Left renal pelvis (tissue), 4 donors: Measurements from ENCODE around the gene MDFI. TPM values are rescaled to one million over a fixed set of nuclear protein-coding genes. Genes with fewer than 3 reads are reported as not detected.

Source experiments
- DNase-seq, 4 donors: peaks; one replicate each; pipeline ENCODE4 v3.0.0-alpha.2; 2013; ENCODE audit warnings: low read depth in 4 of 4, low spot score in 3 of 4
- polyA plus RNA-seq, 4 donors: library from polyadenylated mRNA; unstranded; fragments of 120-200 nt; gene quantifications; one replicate each; pipeline ENCODE4 v1.2.1, GENCODE V29; 2013; ENCODE audit not compliant: insufficient read length in 4 of 4

The MDFI gene
- polyA plus RNA-seq, 4 donors = 30.5 to 98.0 (median 44.4) TPM

- no peak for DNase-seq
Measured at GRCh38 chr6:41684311-41685180, 46.3 kb downstream of the MDFI start.

DNA sequence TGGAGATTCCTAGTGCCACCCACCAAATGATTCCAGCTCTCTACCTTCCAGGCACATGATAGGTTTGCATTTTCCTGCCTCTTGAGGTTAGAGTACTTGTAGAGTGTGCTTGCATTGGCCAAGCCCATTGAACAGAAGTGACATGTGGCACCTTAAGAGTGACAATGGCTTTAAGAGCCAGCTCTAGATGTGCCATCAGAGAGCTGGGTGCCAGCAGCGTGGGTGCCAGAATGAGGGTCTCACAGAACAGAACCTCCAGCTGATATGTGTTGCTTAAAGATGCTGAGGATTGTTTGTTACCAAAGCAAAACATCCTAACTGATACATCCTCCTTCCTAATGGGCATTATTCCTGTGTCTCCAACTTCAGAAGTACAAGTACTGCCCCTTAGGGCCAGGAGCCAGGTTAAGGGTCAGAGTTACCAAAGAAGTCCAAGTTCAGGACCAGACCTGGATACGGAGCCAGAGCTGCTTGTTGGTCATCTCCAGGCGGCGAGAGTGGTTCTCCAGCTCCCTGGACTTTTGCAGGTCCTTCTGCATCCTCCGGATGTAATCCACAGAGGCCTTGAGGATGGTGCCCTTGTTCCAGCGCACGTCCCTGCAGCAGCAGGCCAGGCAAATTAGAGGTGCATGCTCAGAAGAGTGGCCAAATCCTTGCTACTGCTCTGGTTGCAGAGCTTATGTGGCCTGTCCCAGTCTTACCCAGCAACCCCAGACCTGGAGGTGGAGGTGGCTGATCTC, 47.5 kb downstream of the MDFI start:
- DNase-seq = no peak

DNA sequence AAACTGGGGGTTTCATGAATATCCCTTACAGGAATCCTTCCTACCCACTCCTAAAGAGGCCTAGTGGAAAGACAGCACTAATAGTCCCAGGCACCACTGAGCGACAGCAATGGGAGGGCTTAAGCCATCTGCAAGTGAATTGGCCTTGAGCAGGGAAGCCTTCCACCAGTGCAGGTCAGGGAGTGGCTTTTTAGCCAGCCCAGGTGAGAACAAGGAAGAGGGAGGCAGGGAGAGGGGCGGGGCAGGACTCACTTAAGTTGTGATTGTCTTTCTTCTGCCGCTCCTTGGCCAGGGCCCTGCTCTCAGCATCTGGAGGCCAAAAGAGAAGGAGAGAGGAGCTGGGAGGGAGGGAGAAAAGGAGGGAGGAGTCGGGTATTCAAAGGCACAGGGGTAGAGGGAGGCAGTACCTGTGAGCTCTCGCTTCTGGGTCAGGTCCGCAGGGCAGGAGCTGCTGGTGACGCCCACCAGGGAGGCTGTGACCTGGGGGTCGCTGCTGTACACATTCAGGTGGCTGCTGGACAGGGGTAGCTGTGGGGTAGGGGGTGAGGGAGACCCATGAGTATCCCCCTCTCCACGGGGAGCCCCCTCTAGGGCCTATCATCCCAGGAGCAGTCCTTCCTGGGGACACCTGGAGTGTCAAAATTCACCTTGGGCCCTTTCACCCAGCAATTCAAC, 49.4 kb downstream of the MDFI start:
- DNase-seq = no peak

- no peak for DNase-seq
Measured at GRCh38 chr6:41688256-41688965, 50.1 kb downstream of the MDFI start.

DNA sequence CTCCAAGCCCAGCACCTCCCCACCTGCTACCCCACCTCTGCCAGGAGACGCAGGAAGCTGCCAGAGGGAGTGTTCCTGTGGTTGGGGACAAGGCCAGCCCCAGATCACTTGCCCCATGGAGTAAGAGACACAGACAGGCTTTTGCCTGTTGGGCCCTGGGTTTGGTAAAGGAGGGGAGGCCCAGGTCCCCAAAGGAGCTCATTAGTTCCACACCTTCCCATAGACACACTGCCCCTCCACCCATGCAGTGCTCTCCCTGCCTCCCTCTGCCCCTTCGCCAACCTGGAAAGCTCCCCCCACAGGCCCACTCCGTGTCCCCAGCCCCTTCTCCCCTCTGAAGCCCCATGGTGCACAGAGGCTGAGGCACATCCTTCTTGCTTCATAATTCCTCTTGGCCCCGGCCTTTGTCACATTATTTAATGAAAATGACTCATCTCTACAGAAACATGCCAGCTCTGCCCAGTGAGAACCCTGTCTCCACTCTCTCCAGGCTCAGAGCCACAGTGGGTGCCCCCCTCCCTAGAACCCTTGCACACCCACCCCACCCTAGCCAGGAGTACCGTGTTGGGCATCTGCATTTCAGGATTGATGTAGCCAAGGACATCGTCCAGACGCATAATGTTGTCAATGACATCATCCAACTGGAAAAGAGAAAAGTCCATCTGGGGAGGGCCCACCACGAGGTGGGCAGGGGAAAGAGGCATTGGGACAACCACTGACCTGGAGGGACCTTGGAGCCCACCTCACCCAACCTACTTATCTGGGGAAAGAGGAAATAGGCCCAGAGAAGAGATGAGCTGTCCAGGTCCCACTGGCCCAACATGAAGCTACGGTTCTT, 51.1 kb downstream of the MDFI start:
- no peak for DNase-seq

DNA sequence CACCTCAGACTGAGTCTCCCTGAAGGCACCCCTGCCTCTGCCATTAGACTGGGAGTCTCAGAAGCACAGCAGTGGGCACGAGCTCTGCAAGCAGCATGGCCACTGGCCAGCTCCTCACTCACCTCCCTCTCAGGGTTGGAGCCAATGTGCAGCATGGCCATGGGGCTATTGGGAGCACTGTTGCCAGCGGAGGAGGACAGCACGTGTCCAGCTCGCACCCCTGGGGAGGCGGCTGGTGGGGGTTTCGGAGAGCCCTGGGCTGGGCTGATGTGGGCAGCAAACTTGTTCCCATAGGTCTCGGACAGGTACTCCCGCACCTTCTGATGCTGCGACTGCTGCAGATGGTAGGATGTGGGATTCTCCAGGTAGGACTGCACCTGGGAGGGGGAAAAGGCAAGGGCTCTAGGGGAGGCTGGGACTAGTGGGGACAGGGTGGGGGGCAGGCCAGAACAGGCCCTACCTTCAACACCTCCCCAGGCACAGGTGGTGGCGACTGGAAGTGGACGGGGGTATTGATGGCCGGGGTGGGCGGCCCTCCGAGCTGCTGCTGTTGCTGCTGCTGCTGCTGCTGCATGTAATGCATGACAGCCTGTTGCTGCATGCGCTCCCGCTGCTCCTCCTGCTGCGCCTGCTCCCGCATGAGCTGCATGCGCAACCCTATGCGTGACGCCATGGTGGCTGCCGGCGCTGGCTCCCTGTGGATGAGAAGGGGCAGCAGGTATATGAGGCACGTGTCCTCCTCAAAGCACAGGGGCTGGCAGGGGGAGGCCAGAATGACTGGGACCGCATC, 52.5 kb downstream of the MDFI start:
- no peak for DNase-seq

DNA sequence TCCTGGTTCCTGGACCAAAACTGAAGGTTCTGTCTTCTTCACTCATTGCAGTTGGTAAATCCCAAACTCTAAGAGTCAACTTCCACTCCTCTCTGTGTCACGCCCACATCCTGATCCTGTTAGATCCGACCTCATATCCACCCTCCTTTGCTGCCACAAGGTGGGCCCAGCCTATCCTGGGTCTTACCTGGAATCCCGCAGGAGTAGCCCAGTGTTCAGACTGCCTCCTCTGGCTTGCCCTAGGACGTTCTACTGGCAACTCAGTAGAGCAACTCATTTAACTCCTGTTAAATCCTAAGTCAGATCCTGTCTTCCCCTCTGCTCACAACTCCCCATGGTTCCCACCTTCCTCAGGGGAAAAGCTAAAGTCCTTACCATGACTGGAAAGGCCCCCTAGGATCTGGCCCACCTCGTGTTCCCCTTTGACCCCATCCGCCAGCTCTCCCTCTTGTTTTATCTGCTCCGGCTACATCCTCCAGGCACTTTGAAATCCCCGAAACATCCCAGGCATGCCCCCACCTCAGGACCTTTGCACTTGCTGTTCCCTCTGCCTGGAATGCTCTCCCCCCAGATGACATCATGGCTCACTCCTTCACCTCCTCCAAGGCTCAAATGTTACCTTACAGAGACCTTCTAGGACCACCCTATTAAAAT, 53.3 kb downstream of the MDFI start:
- DNase-seq = no peak

- no peak for DNase-seq
Measured at GRCh38 chr6:41692080-41692675, 53.9 kb downstream of the MDFI start.

DNA sequence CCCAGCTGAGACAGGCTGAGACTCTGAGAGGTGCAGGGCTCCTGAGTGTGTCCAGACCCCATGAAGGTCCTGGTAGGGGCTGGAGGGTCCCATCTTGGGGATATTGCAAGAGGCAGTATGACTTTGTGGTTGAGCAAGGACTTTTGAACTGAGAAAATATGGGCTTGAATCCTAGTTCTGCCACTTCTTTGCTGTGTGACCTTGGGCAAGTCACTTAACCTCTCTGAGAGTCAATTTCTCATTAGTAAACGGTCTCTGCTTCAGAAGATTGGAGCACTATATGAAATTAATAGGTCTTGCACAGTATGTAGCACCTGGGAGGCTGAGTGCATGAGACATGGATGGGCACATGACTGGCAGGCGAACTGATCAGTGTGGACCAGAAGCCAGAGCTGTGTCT, 54.5 kb downstream of the MDFI start:
- no peak for DNase-seq

DNA sequence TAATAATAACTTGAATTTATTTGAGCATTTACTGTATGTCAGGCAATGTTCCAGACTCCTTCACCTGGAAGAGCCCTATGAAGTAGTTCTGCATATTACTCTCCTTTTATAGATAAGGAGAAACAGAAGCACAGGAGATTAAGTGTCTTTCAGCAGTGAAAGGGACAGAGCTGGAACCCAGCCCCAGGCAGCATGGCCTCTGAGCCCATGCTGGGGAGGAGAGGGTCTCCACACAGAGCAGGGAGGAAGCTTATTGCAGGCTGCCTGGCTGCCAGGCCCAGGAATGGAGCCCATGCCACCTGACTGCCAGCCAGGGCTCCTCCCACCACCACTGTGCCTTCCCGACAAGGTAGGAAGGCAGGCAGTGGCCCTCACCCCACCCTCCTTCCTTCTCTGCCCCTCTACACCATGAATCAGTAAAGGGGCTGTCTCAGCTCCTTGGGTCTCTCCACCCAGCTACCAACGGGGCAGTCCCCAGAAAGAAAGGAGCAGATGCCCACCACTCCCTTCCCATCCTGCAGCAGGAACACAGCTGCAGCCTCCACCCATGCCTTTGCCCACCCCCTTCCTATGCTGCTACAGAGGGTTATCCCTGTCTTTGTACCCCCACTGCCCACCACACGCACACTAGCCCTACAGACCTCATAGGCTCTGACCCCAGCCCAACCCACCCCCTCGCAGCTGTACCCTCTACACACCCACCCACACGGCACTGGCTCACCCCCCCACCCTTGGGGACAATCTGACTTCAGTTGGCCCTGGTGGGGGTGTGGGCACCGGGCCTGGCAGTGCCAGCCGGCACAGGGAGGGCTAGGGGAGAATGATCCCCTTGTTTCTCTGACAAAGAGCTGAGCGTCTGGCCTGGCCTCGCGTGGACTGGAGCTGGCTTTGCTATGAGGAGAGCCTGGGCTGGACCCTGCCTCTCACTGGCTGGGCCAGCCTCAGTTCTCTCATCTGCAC, 55.3 kb downstream of the MDFI start:
- DNase-seq = no peak

GRCh38 chr6:41694815-41695526, 56.7 kb downstream of the MDFI start:
- no peak for DNase-seq

DNA sequence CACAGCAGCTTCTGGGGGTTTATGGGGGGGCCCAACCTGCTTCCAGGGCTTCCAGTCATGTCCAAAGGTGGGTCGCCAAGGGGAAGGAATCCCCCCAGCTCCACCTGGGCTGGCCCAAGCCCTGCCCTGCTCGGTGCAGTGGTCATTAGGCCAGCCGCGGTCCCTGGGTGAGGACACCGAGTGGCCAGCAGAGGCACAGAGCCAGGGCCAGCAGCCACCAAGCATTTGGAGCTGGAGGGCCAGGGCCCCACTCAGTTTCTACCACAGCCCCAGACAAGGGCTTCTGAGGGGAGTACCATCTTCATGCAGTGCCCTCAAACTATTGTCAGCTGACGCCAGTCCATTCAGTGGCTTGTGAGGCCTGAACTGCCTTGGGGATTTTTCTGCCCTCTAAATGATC, 57.6 kb downstream of the MDFI start:
- DNase-seq = no peak

DNA sequence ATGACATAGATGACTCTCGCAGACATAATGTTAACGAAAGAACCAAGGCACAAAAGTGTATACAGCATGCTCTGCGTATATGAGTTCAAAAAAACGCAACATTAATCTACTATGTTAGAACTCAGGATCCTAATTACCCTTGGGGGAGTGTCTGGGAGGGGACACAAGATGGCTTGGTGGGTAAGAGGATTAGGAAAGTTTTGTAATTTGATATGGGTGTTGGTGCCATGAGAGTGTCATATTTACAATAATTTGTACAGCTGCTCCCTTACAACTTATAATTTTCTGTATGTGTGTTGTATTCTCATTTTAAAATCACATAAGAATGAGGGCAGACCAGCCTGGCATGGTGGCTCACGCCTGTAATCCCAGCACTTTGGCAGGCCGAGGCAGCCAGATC, 58.5 kb downstream of the MDFI start:
- DNase-seq = no peak

DNA sequence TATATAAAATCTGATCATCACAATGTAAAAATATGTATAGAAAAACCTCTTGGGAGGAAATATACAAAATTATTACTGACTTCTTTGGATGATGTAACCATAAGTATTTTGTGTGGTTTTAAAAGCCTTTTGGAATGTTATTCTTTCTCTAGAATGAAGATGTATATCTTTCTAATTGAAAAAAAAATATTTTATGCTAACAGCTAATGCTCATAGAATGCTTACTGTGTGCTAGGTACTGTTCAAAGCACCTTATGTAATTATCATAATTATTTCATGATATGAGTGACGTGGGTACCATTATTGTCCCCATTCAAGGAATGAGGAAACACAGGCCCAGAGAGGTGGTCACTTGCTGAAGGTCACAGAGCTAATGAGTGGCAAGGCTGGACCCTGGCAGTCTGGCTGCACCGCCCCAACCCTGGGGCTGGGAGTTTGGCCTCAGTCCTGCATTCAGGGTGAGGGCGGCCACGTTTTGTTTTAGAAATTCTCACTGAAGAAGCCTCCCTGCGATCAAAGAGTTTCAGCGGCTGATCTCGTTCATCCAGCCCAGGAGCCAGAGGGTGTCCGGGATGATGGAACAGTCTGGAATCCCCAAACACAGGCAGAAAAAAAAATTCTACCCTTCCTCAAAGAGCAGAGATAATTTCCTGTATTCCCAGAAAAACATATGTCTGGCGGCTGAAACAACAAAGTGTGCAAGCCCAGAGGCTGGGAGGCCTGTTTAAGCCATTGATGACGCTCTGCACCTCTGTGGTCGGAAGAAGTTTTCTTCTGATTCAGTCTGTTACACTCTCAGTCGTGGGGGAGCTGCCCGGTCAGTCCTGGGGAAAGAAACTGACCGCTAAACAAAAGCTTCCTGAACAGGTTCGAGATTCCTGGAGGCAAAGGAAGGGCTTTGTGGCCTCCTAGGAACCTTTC, 59.9 kb downstream of the MDFI start:
- DNase-seq = no peak

GRCh38 chr6:41699063-41699462, 60.8 kb downstream of the MDFI start:
- no peak for DNase-seq
